H1 (cell line): ENCODE results near the gene FHL2. TPM values are rescaled to one million over a fixed set of nuclear protein-coding genes. Genes with fewer than 3 reads are reported as not detected.
A peak's percentile ranks its signal among the peaks of the same experiment; 100 is the strongest.

ENCODE experiments used
- CTCF ChIA-PET: fragments of 300-600 bp; sonication (Branson Sonifier 250); formaldehyde crosslinking; loops from one replicate; lab custom pipeline; 2021; ENCODE audit not compliant: partially characterized antibody; lab: Charles Lee
- POLR2A ChIA-PET: fragments of 300-600 bp; sonication (Branson Sonifier 250); formaldehyde crosslinking; loops from one replicate; lab custom pipeline; 2021; ENCODE audit warnings: inconsistent platforms; ENCODE audit not compliant: partially characterized antibody; lab: Charles Lee
- DNase-seq, 2 experiments: peaks; one replicate each; pipeline versions ENCODE4 v3.0.0 to v3.0.0-alpha.2; 2010 to 2022; ENCODE audit warnings: low spot score in 2 of 2, low read depth in 1 of 2, mixed read lengths in 1 of 2
- FAIRE-seq: peaks from 2 replicates; lab custom pipeline; 2011; peaks lifted over from hg19 to GRCh38; lab: Jason Lieb, UNC
- H2AFZ ChIP-seq: 2 replicates; pipeline ENCODE4 v1.8.1; 2012; ENCODE audit warnings: low read length, inconsistent platforms
- H2AK5ac ChIP-seq: 2 replicates; pipeline ENCODE4 v1.6.1; 2013; ENCODE audit warnings: low read depth, low read length
- H2BK120ac ChIP-seq: replicated peaks from 2 replicates; pipeline ENCODE3; 2013; ENCODE audit warnings: low read depth, low read length, inconsistent platforms
- H2BK12ac ChIP-seq: 2 replicates; pipeline ENCODE4 v1.6.1; 2013; ENCODE audit warnings: low read depth, low read length
- H2BK15ac ChIP-seq: 2 replicates; pipeline ENCODE4 v1.6.1; 2013; ENCODE audit warnings: low read length
- H2BK20ac ChIP-seq: 2 replicates; pipeline ENCODE4 v1.6.1; 2013; ENCODE audit warnings: low read length
- H2BK5ac ChIP-seq: 2 replicates; pipeline ENCODE4 v1.6.1; 2013; ENCODE audit warnings: low read depth, low read length
- H3K14ac ChIP-seq: 2 replicates; pipeline ENCODE4 v1.6.1; 2013; ENCODE audit warnings: inconsistent platforms; ENCODE audit not compliant: insufficient read length
- H3K18ac ChIP-seq: 2 replicates; pipeline ENCODE4 v1.6.1; 2013; ENCODE audit warnings: low read length; ENCODE audit errors: extremely low read depth
- H3K23ac ChIP-seq: 2 replicates; pipeline ENCODE4 v1.6.1; 2013; ENCODE audit warnings: inconsistent platforms; ENCODE audit not compliant: insufficient read length
- H3K23me2 ChIP-seq: 2 replicates; pipeline ENCODE4 v1.6.1; 2013; ENCODE audit warnings: low read depth, low read length
- H3K27ac ChIP-seq: 2 replicates; pipeline ENCODE4 v1.6.1; 2011; ENCODE audit warnings: low read depth, low read length, inconsistent platforms
- H3K27me3 ChIP-seq, 4 experiments: replicated peaks in 1 of 4; 1 replicate in 1 of 4; 2 replicates in 3 of 4; pipeline versions ENCODE4 v1.6.1 to v1.8.1; 2011 to 2013; ENCODE audit warnings: low read length in 3 of 4, mild to moderate bottlenecking in 3 of 4, inconsistent platforms in 2 of 4, mixed read lengths in 2 of 4, moderate library complexity in 1 of 4; ENCODE audit not compliant: control insufficient read depth in 3 of 4, insufficient read depth in 3 of 4; ENCODE audit errors: extremely low read depth in 1 of 4
- H3K36me3 ChIP-seq, 4 experiments: 2 replicates each; pipeline versions ENCODE4 v1.6.1 to v1.8.1; 2011 to 2013; ENCODE audit warnings: mild to moderate bottlenecking in 4 of 4, low read length in 3 of 4, moderate library complexity in 2 of 4, control low read depth in 1 of 4, inconsistent platforms in 1 of 4; ENCODE audit not compliant: insufficient read depth in 4 of 4, control insufficient read depth in 2 of 4
- H3K4ac ChIP-seq: replicated peaks from 2 replicates; pipeline ENCODE3; 2013; ENCODE audit warnings: low read length, low read depth, mixed read lengths, inconsistent platforms; ENCODE audit not compliant: insufficient read length
- H3K4me1 ChIP-seq, 4 experiments: replicated peaks in 1 of 4; 1 replicate in 1 of 4; 2 replicates in 3 of 4; pipeline versions ENCODE4 v1.6.1 to v1.8.1; 2011 to 2013; ENCODE audit warnings: low read length in 3 of 4, inconsistent platforms in 2 of 4, mixed read lengths in 1 of 4; ENCODE audit not compliant: insufficient read depth in 4 of 4, control insufficient read depth in 3 of 4
- H3K4me2 ChIP-seq, 2 experiments: 2 replicates each; pipeline versions ENCODE4 v1.6.1 to v1.8.1; 2011 to 2013; ENCODE audit warnings: low read depth in 2 of 2, low read length in 2 of 2, control low read depth in 1 of 2, inconsistent platforms in 1 of 2, mild to moderate bottlenecking in 1 of 2; ENCODE audit not compliant: insufficient read depth in 1 of 2
- H3K4me3 ChIP-seq, 4 experiments: fragments of 200-600, 300-600 bp in 1 of 4; sonication (generic), shearing (Covaris generic), sonication (Bioruptor Twin) in 1 of 4; 2 replicates each; pipeline versions ENCODE4 v1.5.1 to v1.8.1; 2011 to 2016; ENCODE audit warnings: low read length in 4 of 4, low read depth in 3 of 4, control low read depth in 2 of 4, inconsistent platforms in 2 of 4, mild to moderate bottlenecking in 2 of 4, mixed read lengths in 1 of 4, moderate library complexity in 1 of 4; ENCODE audit not compliant: insufficient read depth in 2 of 4; ENCODE audit errors: extremely low read depth in 1 of 4
- H3K56ac ChIP-seq: replicated peaks from 2 replicates; pipeline ENCODE3; 2013; ENCODE audit warnings: low read depth, mild to moderate bottlenecking, mixed read lengths, low read length, inconsistent platforms; ENCODE audit not compliant: insufficient read length
- H3K79me1 ChIP-seq: 2 replicates; pipeline ENCODE4 v1.6.1; 2013; ENCODE audit warnings: low read depth, low read length, control low read depth
- H3K79me2 ChIP-seq, 2 experiments: 2 replicates each; pipeline versions ENCODE4 v1.6.1 to v1.8.1; 2012 to 2013; ENCODE audit warnings: low read length in 2 of 2, mild to moderate bottlenecking in 2 of 2, inconsistent platforms in 1 of 2; ENCODE audit not compliant: insufficient read depth in 2 of 2, control insufficient read depth in 1 of 2
- H3K9ac ChIP-seq, 4 experiments: replicated peaks in 1 of 4; 1 replicate in 1 of 4; 2 replicates in 3 of 4; pipeline versions ENCODE4 v1.6.1 to v1.8.1; 2011 to 2013; ENCODE audit warnings: low read depth in 3 of 4, low read length in 3 of 4, control low read depth in 2 of 4, mild to moderate bottlenecking in 2 of 4, moderate library complexity in 2 of 4, inconsistent platforms in 1 of 4; ENCODE audit errors: extremely low read depth in 1 of 4
- H3K9me3 ChIP-seq, 2 experiments: 2 replicates each; pipeline versions ENCODE4 v1.6.1 to v1.8.1; 2012 to 2013; ENCODE audit warnings: mild to moderate bottlenecking in 2 of 2, moderate library complexity in 2 of 2, control low read depth in 1 of 2, inconsistent platforms in 1 of 2, low read depth in 1 of 2, low read length in 1 of 2, mixed read lengths in 1 of 2; ENCODE audit not compliant: insufficient read depth in 2 of 2
- H4K20me1 ChIP-seq, 2 experiments: replicated peaks in 1 of 2; 2 replicates each; pipeline versions ENCODE3 to v1.8.1; 2011 to 2013; ENCODE audit warnings: inconsistent platforms in 2 of 2, low read length in 2 of 2, mild to moderate bottlenecking in 1 of 2; ENCODE audit not compliant: insufficient read depth in 2 of 2, control insufficient read depth in 1 of 2
- H4K5ac ChIP-seq: 2 replicates; pipeline ENCODE4 v1.6.1; 2013; ENCODE audit warnings: low read length, low read depth, mixed read lengths, inconsistent platforms; ENCODE audit not compliant: insufficient read length
- H4K8ac ChIP-seq: 2 replicates; pipeline ENCODE4 v1.8.0; 2013; ENCODE audit warnings: mild to moderate bottlenecking, moderate library complexity, low read length, inconsistent platforms; ENCODE audit not compliant: insufficient read depth; ENCODE audit errors: extremely low read depth
- H4K91ac ChIP-seq: replicated peaks from 2 replicates; pipeline ENCODE3; 2013; ENCODE audit warnings: low read length, mixed read lengths, inconsistent platforms; ENCODE audit not compliant: insufficient read length
- CHD1 ChIP-seq: IDR thresholded peaks from 2 replicates; pipeline ENCODE4 v1.6.1; 2012; ENCODE audit warnings: low read depth, low read length, improper control_type of control experiment
- EZH2 ChIP-seq: fragments of 200-600 bp; sonication (generic); IDR thresholded peaks from 2 replicates; pipeline ENCODE4 v1.7.1; 2012; ENCODE audit warnings: low read depth, mild to moderate bottlenecking, moderate library complexity, low read length, inconsistent platforms; ENCODE audit not compliant: severe bottlenecking
- FOSL1 ChIP-seq: IDR thresholded peaks from 2 replicates; pipeline ENCODE4 v1.6.1; 2011; ENCODE audit warnings: mild to moderate bottlenecking, low read depth, low read length, moderate library complexity; ENCODE audit not compliant: insufficient read depth
- GABPA ChIP-seq: IDR thresholded peaks from 2 replicates; pipeline ENCODE4 v1.6.1; 2011; ENCODE audit warnings: mild to moderate bottlenecking, low read length, moderate library complexity, borderline replicate concordance; ENCODE audit not compliant: insufficient read depth
- PHF8 ChIP-seq: fragments of 200-600 bp; sonication (generic); conservative IDR thresholded peaks from 2 replicates; pipeline ENCODE4 v1.7.1; 2012; ENCODE audit warnings: low read depth, mild to moderate bottlenecking, inconsistent platforms, low read length, moderate library complexity
- SAP30 ChIP-seq: fragments of 300-600 bp; sonication (generic); IDR thresholded peaks from 2 replicates; pipeline ENCODE4 v1.7.1; 2012; ENCODE audit warnings: low read length, moderate library complexity, mild to moderate bottlenecking, inconsistent platforms; ENCODE audit not compliant: insufficient read depth, insufficient replicate concordance
- SIX5 ChIP-seq: IDR thresholded peaks from 2 replicates; pipeline ENCODE4 v1.6.1; 2011; ENCODE audit warnings: mild to moderate bottlenecking, low read depth, low read length
- TAF7 ChIP-seq: optimal IDR thresholded peaks from 2 replicates; pipeline ENCODE3; 2011; ENCODE audit warnings: low read depth, mild to moderate bottlenecking, inconsistent platforms, low read length, moderate library complexity, borderline replicate concordance
- YY1 ChIP-seq: IDR thresholded peaks from 2 replicates; pipeline ENCODE4 v1.6.1; 2011; ENCODE audit warnings: low read depth, mild to moderate bottlenecking, low read length
- WGBS, 2 experiments: shearing (Covaris generic) in 1 of 2; methylation state at CpG; one replicate each; pipeline versions ENCODE4 v1.1.6 to v1.1.7; 2013 to 2015; ENCODE audit warnings: low lambda C conversion rate in 2 of 2, mixed read lengths in 2 of 2, inconsistent platforms in 1 of 2, low coverage in 1 of 2, missing lambda C conversion rate in 1 of 2; ENCODE audit not compliant: insufficient replicate concordance in 2 of 2, insufficient coverage in 1 of 2, insufficient read length in 1 of 2; ENCODE audit errors: extremely low coverage in 1 of 2, missing lambda C conversion rate in 1 of 2; 5-methylcytosine and 5-hydroxymethylcytosine counted together
- polyA plus RNA-seq, 7 experiments: library from polyadenylated mRNA; depleted of rRNA in 3 of 7; stranded (reverse) in 5 of 7; unstranded in 2 of 7; fragments of >200 nt in 5 of 7; fragments of 200-250 nt in 2 of 7; gene quantifications; 1 replicate in 5 of 7; 2 replicates in 1 of 7; 4 replicates in 1 of 7; pipeline versions ENCODE4 v1.2.1 to v1.2.3, GENCODE V29; 2011 to 2013; ENCODE audit warnings: missing spikeins in 2 of 7, mixed read lengths in 2 of 7
- total RNA-seq: library from RNA; stranded (reverse); fragmentation: NEBNext Ultra II Directional; extraction: Animal tissue kit (Norgen Biotek cat#: 25700); gene quantifications from 2 replicates; pipeline ENCODE4 v1.2.1, GENCODE V29; 2021
- TF ChIP-seq, protein P1 (sequence below): IDR thresholded peaks from 2 replicates; pipeline ENCODE4 v1.6.1; 2011; ENCODE audit warnings: low read depth, mild to moderate bottlenecking, low read length; ENCODE audit not compliant: insufficient read depth
- TF ChIP-seq, protein P2 (sequence below): IDR thresholded peaks from 2 replicates; pipeline ENCODE4 v1.6.1; 2012; ENCODE audit warnings: low read length, inconsistent platforms

The FHL2 gene
- total and polyA plus RNA-seq, 2 of the 8 experiments (the other 6 are each of a cell fraction or from before 2014, with no cell fraction given), result 33.2 to 64.3 TPM

DNA sequence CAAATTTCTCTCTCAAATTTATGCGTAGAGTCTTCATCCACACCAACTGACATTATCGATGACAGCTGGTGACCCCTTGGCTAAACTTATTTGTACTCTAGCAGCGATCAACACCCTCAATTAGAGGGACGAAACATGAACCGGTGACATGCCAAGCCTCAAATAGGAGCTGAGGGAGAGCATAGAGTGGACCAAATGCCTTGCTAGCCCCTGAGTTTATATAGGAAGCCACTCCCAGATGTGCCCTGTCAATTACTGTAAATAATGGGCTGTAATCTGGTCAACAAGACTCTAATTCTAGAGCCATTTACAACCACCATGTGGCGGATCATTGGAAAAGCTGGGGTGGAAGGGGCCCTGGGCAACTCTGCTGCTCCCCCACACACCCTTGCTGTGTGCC is 47.6 kb upstream of the FHL2 start:
- Histone ChIP-seq H3K79me1 (no peaks in the 10 kb centered on the region), H3K4me2 (no peak overlapping the region), H3K56ac (no peak overlapping the region), H3K36me3 (no peaks in the 10 kb centered on the region), H2AFZ (0 out of 2 replicates have a peak overlapping the region, but pooled peaks have one; percentile 12), H3K23me2 (no peaks in the 10 kb centered on the region), H3K14ac (no peak overlapping the region), H3K27me3 (no peaks in the 10 kb centered on the region), H3K23ac (no peak overlapping the region), H4K20me1 (no peaks in the 10 kb centered on the region), H3K18ac (no peak overlapping the region), H3K9ac (no peak overlapping the region), H3K27ac (no peak overlapping the region), H2BK20ac (no peak overlapping the region), H3K79me2 (no peaks in the 10 kb centered on the region), H3K4me3 (no peak overlapping the region), H4K91ac (no peak overlapping the region), H2BK120ac (no peak overlapping the region), H4K8ac (no peak overlapping the region), H2BK15ac (no peak overlapping the region), H3K4me1 (peaks cover 0 to 7% (median under 1%) of the 10 kb centered on the region in 4 experiments; a peak in 2 of 7 replicates), H3K4ac (no peak overlapping the region), H4K5ac (no peak overlapping the region), H2BK12ac (no peak overlapping the region), H2BK5ac (no peak overlapping the region), H3K9me3 (no peaks in the 10 kb centered on the region), H2AK5ac (no peak overlapping the region)
- FAIRE-seq (no peak), DNase-seq (no peak)
- ChIA-PET POLR2A (interaction anchor here (1.0 kb wide), 1 partner anchor 51 kb away, joined by 3 read pairs; no protein-coding TSS in a partner anchor), CTCF (interaction anchor here (1.4 kb wide), 2 partner anchors 42 to 74 kb away, joined by 4 read pairs; no protein-coding TSS in a partner anchor)
- 92% methylated on average over 6 of the region's 6 CpGs; no CpG with 5 or more reads in 1 of the 2 experiments for WGBS, 2 experiments
- TF ChIP-seq SAP30, result no peak
- TF ChIP-seq CHD1, result no peak
- TF ChIP-seq SIX5, result no peak
- no peak for TF ChIP-seq FOSL1
- TF ChIP-seq, protein P1, sequence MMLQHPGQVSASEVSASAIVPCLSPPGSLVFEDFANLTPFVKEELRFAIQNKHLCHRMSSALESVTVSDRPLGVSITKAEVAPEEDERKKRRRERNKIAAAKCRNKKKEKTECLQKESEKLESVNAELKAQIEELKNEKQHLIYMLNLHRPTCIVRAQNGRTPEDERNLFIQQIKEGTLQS, result no peak
- TF ChIP-seq YY1, result no peak
- TF ChIP-seq EZH2, result no peak
- no peak for TF ChIP-seq GABPA
- TF ChIP-seq TAF7, result no peak
- TF ChIP-seq PHF8, result no peak
- TF ChIP-seq, protein P2, sequence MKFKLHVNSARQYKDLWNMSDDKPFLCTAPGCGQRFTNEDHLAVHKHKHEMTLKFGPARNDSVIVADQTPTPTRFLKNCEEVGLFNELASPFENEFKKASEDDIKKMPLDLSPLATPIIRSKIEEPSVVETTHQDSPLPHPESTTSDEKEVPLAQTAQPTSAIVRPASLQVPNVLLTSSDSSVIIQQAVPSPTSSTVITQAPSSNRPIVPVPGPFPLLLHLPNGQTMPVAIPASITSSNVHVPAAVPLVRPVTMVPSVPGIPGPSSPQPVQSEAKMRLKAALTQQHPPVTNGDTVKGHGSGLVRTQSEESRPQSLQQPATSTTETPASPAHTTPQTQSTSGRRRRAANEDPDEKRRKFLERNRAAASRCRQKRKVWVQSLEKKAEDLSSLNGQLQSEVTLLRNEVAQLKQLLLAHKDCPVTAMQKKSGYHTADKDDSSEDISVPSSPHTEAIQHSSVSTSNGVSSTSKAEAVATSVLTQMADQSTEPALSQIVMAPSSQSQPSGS, result no peak
